Fibroblast of lung (primary cell): Measurements from ENCODE around the gene FIZ1. TPM values are rescaled to one million over a fixed set of nuclear protein-coding genes. Genes with fewer than 3 reads are reported as not detected.

Experiments used
- DNase-seq, 2 donors: peaks; one replicate each; pipeline versions ENCODE4 v3.0.0 to v3.0.0-alpha.2; 2010; ENCODE audit warnings: low read depth in 2 of 2
- H2AFZ ChIP-seq: 2 replicates; pipeline ENCODE4 v1.5.1; 2012; ENCODE audit warnings: low read length, control low read depth, inconsistent platforms
- H3K27ac ChIP-seq: 2 replicates; pipeline ENCODE4 v1.5.1; 2011; ENCODE audit warnings: low read length, control low read depth; ENCODE audit not compliant: insufficient read depth
- H3K27me3 ChIP-seq: 2 replicates; pipeline ENCODE4 v1.5.1; 2011; ENCODE audit warnings: mild to moderate bottlenecking, low read length; ENCODE audit not compliant: control insufficient read depth, insufficient read depth
- H3K36me3 ChIP-seq: 2 replicates; pipeline ENCODE4 v1.5.1; 2011; ENCODE audit warnings: low read length; ENCODE audit not compliant: control insufficient read depth, insufficient read depth
- H3K4me1 ChIP-seq: 2 replicates; pipeline ENCODE4 v1.5.1; 2011; ENCODE audit warnings: low read length; ENCODE audit not compliant: control insufficient read depth, insufficient read depth; ENCODE audit errors: extremely low read depth
- H3K4me2 ChIP-seq: 2 replicates; pipeline ENCODE4 v1.5.1; 2011; ENCODE audit warnings: low read length, control low read depth; ENCODE audit not compliant: insufficient read depth; ENCODE audit errors: extremely low read depth
- H3K4me3 ChIP-seq, 4 experiments: fragments of 200-600 bp in 1 of 4; sonication (generic) in 1 of 4; replicated peaks in 1 of 4; 2 replicates each; pipeline ENCODE4 v1.5.1; 2011 to 2016; ENCODE audit warnings: low read length in 4 of 4, low read depth in 3 of 4, mild to moderate bottlenecking in 3 of 4, control low read depth in 2 of 4, inconsistent platforms in 1 of 4, mixed read lengths in 1 of 4; ENCODE audit not compliant: insufficient read depth in 1 of 4; ENCODE audit errors: control extremely low read depth in 1 of 4
- H3K79me2 ChIP-seq: 2 replicates; pipeline ENCODE4 v1.5.1; 2012; ENCODE audit warnings: mild to moderate bottlenecking, low read length, inconsistent platforms; ENCODE audit not compliant: control insufficient read depth, insufficient read depth
- H3K9ac ChIP-seq: 2 replicates; pipeline ENCODE4 v1.5.1; 2011; ENCODE audit warnings: mild to moderate bottlenecking, low read length, control low read depth; ENCODE audit not compliant: insufficient read depth
- H3K9me3 ChIP-seq: 2 replicates; pipeline ENCODE4 v1.5.1; 2012; ENCODE audit warnings: low read depth, low read length; ENCODE audit not compliant: control insufficient read depth, insufficient read depth
- H4K20me1 ChIP-seq: 2 replicates; pipeline ENCODE4 v1.5.1; 2011; ENCODE audit warnings: low read length; ENCODE audit not compliant: control insufficient read depth, insufficient read depth; ENCODE audit errors: extremely low read depth
- CTCF ChIP-seq, 2 donors: IDR thresholded peaks in 1 of 2; conservative IDR thresholded peaks in 1 of 2; 1 replicate in 1 of 2; 2 replicates in 1 of 2; pipeline ENCODE4 v1.5.1; 2011 to 2012; ENCODE audit warnings: low read length in 2 of 2, control low read depth in 1 of 2, inconsistent platforms in 1 of 2, low read depth in 1 of 2, mild to moderate bottlenecking in 1 of 2
- EZH2 ChIP-seq: IDR thresholded peaks from 2 replicates; pipeline ENCODE4 v1.5.1; 2012; ENCODE audit warnings: low read length, control low read depth, mild to moderate bottlenecking; ENCODE audit errors: missing control alignments
- polyA plus RNA-seq, 2 donors: library from polyadenylated mRNA; depleted of rRNA in 1 of 2; stranded (reverse) in 1 of 2; unstranded in 1 of 2; fragments of >200 nt; gene quantifications; 2 replicates each; pipeline ENCODE4 v1.2.1, GENCODE V29; 2011 to 2012; ENCODE audit warnings: missing spikeins in 1 of 2
- total RNA-seq: library from RNA; depleted of rRNA; stranded (reverse); fragments of >200 nt; gene quantifications from 2 replicates; pipeline ENCODE4 v1.2.1, GENCODE V29; 2014

The FIZ1 gene
- total and polyA plus RNA-seq, 2 donors (not counting 1 experiment from before 2014, with no cell fraction given) = 1.8 to 2.3 TPM

GRCh38 chr19:55643003-55643886, 43.9 kb upstream of the FIZ1 start, which contains the start of gene ZNF581:
Gene ZNF581, plus strand, starts transcription at chr19:55643649. Its CDS starts 923 bp downstream, at chr19:55644572.
- H3K4me2 ChIP-seq = peak within 1 kb of the TSS; percentile 89
- peak within 1 kb of the TSS; percentile 84 to 92 (median 86) for H3K4me3 ChIP-seq
- no peaks in the 10 kb centered on the region for H3K27me3 ChIP-seq
- no peaks in the 10 kb centered on the region for H4K20me1 ChIP-seq
- H3K36me3 ChIP-seq = peaks cover 14% of the 10 kb centered on the region
- H2AFZ ChIP-seq = no peak within 1 kb of the TSS
- peak within 1 kb of the TSS; percentile 51 for H3K27ac ChIP-seq
- peaks cover 16% of the 10 kb centered on the region for H3K4me1 ChIP-seq
- H3K79me2 ChIP-seq = peaks cover 37% of the 10 kb centered on the region
- H3K9ac ChIP-seq = peak within 1 kb of the TSS; percentile 74
- TF ChIP-seq EZH2 (no peak), CTCF (conservative IDR thresholded peaks at IDR 0.05 in 1 of 2, IDR thresholded peaks at IDR 0.05 in 1 of 2; ENCODE audit: low read depth in 1 of 2, low read length in 2 of 2) (no peak)
- no peaks in the 10 kb centered on the region for H3K9me3 ChIP-seq
- DNase-seq = peak; percentile 71 to 79

GRCh38 chr19:55642153-55643002, 43.1 kb upstream of the FIZ1 start:
- H3K4me3 ChIP-seq = peak overlapping the region; percentile 74 to 92 (median 85)
- TF ChIP-seq EZH2 (no peak), CTCF (conservative IDR thresholded peaks at IDR 0.05 in 1 of 2, IDR thresholded peaks at IDR 0.05 in 1 of 2; ENCODE audit: low read depth in 1 of 2, low read length in 2 of 2) (no peak)
- H3K79me2 ChIP-seq = peaks cover 45% of the 10 kb centered on the region
- peak overlapping the region; percentile 42 for H3K9ac ChIP-seq
- H4K20me1 ChIP-seq = no peaks in the 10 kb centered on the region
- no peaks in the 10 kb centered on the region for H3K27me3 ChIP-seq
- no peaks in the 10 kb centered on the region for H3K9me3 ChIP-seq
- H3K27ac ChIP-seq = peak overlapping the region; percentile 43
- peak overlapping the region; percentile 89 for H3K4me2 ChIP-seq
- H3K4me1 ChIP-seq = peaks cover 16% of the 10 kb centered on the region
- peaks cover 17% of the 10 kb centered on the region for H3K36me3 ChIP-seq
- peak; percentile 28 to 43 for DNase-seq
- H2AFZ ChIP-seq = no peak overlapping the region
